Adrenal gland (tissue), 12 donors: ENCODE data around the gene HSPA12A. TPM values are rescaled to one million over a fixed set of nuclear protein-coding genes. Genes with fewer than 3 reads are reported as not detected.

Experiments used
- DNase-seq, 7 donors: peaks; one replicate each; pipeline ENCODE4 v3.0.0-alpha.2; 2019 to 2020
- H3K27ac ChIP-seq, 5 donors: fragments of 200-600 bp; sonication (generic) in 4 of 5; 1 replicate in 3 of 5; 2 replicates in 2 of 5; pipeline versions ENCODE4 v1.5.1 to v1.8.0; 2016 to 2020; ENCODE audit warnings: mild to moderate bottlenecking in 1 of 5
- H3K27me3 ChIP-seq: fragments of 200-600 bp; 2 replicates; pipeline ENCODE4 v1.8.0; 2021
- H3K36me3 ChIP-seq, 2 donors: fragments of 200-600 bp; replicated peaks in 1 of 2; 1 replicate in 1 of 2; 2 replicates in 1 of 2; pipeline versions ENCODE4 v1.5.1 to v1.8.0; 2018 to 2022
- H3K4me1 ChIP-seq, 2 donors: fragments of 200-600 bp; replicated peaks in 1 of 2; 1 replicate in 1 of 2; 2 replicates in 1 of 2; pipeline versions ENCODE4 v1.5.1 to v1.8.0; 2018 to 2021
- H3K4me3 ChIP-seq, 4 donors: fragments of 200-600 bp; sonication (generic) in 3 of 4; one replicate each; pipeline ENCODE4 v1.5.1; 2016 to 2018
- H3K9me3 ChIP-seq, 3 donors: fragments of 200-600 bp; sonication (generic) in 1 of 3; replicated peaks in 1 of 3; 1 replicate in 2 of 3; 2 replicates in 1 of 3; pipeline versions ENCODE4 v1.5.1 to v1.8.0; 2016 to 2021
- CTCF ChIP-seq, 6 experiments: fragments of 450-650 bp in 4 of 6; fragments of 200-600 bp in 2 of 6; sonication (generic) in 1 of 6; IDR thresholded peaks; 1 replicate in 5 of 6; 2 replicates in 1 of 6; pipeline versions ENCODE4 v1.5.1 to v1.8.0; 2016 to 2021; ENCODE audit warnings: antibody characterized with exemption in 6 of 6, mild to moderate bottlenecking in 2 of 6, moderate library complexity in 1 of 6
- POLR2A ChIP-seq, 2 donors: fragments of 450-650 bp; IDR thresholded peaks; one replicate each; pipeline ENCODE4 v1.6.1; 2017; ENCODE audit warnings: antibody characterized with exemption in 2 of 2, mild to moderate bottlenecking in 2 of 2, moderate library complexity in 1 of 2
- WGBS, 4 donors: extraction: QIAGEN DNeasy Blood & Tissue Kit in 2 of 4; methylation state at CpG; one replicate each; pipeline versions ENCODE4 v1.1.5 to v1.1.7; 2013 to 2017; 5-methylcytosine and 5-hydroxymethylcytosine counted together
- intact Hi-C, 2 donors: fragments of 100-400 bp; cut with DNase I; formaldehyde crosslinking; loops; one replicate each; pipeline versions ENCODE4 v1.14.1 to v1.15.0; 2022 to 2023
- polyA plus RNA-seq, 3 donors: library from polyadenylated mRNA; stranded (reverse); fragments of 200-250 nt in 2 of 3; fragments of 350-450 nt in 1 of 3; fragmentation: Illumina TruSeq in 1 of 3; extraction: RNeasy Lipid Tissue Mini Kit (QIAGEN cat#74804) in 1 of 3; gene quantifications; one replicate each; pipeline ENCODE4 v1.2.3, GENCODE V29; 2013 to 2014
- total RNA-seq, 9 donors: library from RNA; depleted of rRNA in 4 of 9; stranded (reverse); fragments of >200 nt in 4 of 9; fragments of 120-200 nt in 1 of 9; fragmentation: NEBNext Ultra II Directional in 1 of 9; extraction: Animal tissue kit (Norgen Biotek cat#: 25700) in 1 of 9; gene quantifications; one replicate each; pipeline versions ENCODE4 v1.1.0 to v1.2.4, GENCODE V29; 2013 to 2023
- donor health status: healthy with polysubstance abuse.
- donor health status: Bipolar disorder and iron deficiency.
- donor health status: DM: yes; HTN: yes; CAD: no.
- donor health status: DM: no; HTN: no; CAD: no.
- donor health status: DM: no; HTN: no; CAD: no.
- donor health status: DM: yes; HTN: yes; CAD: no.

The HSPA12A gene
- total and polyA plus RNA-seq, 12 donors = 20.1 to 61.3 (median 46.3) TPM

GRCh38 chr10:116672891-116673290 is 69.5 kb downstream of the HSPA12A start:
- DNase-seq = no peak
- 96 to 98% (median 96%) methylated on average over 5 of the region's 5 CpGs for WGBS, 4 donors
- no peaks in the 10 kb centered on the region for H3K9me3 ChIP-seq
- H3K36me3 ChIP-seq = peaks cover 0 to 11% of the 10 kb centered on the region in 2 donors
- TF ChIP-seq CTCF (IDR thresholded peaks at IDR 0.05) = no peak
- H3K4me1 ChIP-seq = peaks cover 6 to 14% of the 10 kb centered on the region in 2 donors
- H3K27ac ChIP-seq = no peak overlapping the region
- intact Hi-C loops = no loop called here
- no peaks in the 10 kb centered on the region for H3K27me3 ChIP-seq
- H3K4me3 ChIP-seq = no peak overlapping the region

- H3K36me3 ChIP-seq = peaks cover 0 to 8% of the 10 kb centered on the region in 2 donors
- intact Hi-C loops = no loop called here
- WGBS, 4 donors = 56 to 67% (median 61%) methylated on average over 5 of the region's 5 CpGs
- no peaks in the 10 kb centered on the region for H3K27me3 ChIP-seq
- H3K9me3 ChIP-seq = no peaks in the 10 kb centered on the region
- H3K4me3 ChIP-seq = no peak overlapping the region
- TF ChIP-seq CTCF (IDR thresholded peaks at IDR 0.05) (no peak), POLR2A (IDR thresholded peaks at IDR 0.05) (no peak)
- DNase-seq = no peak
- peaks cover 6 to 14% of the 10 kb centered on the region in 2 donors for H3K4me1 ChIP-seq
- H3K27ac ChIP-seq = peak overlapping the region in 1 of 5 donors; percentile 38
Measured at GRCh38 chr10:116671274-116671926, 71.0 kb downstream of the HSPA12A start.

GRCh38 chr10:116670706-116671105 is 71.7 kb downstream of the HSPA12A start:
- intact Hi-C loops = no loop called here
- Histone ChIP-seq H3K4me1 (peaks cover 6 to 21% of the 10 kb centered on the region in 2 donors), H3K4me3 (no peak overlapping the region), H3K27me3 (no peaks in the 10 kb centered on the region), H3K36me3 (peaks cover 0 to 8% of the 10 kb centered on the region in 2 donors), H3K9me3 (no peaks in the 10 kb centered on the region), H3K27ac (no peak overlapping the region)
- DNase-seq = no peak
- 86 to 90% (median 87%) methylated on average over 5 to 6 of the region's 6 CpGs for WGBS, 4 donors
- no peak for TF ChIP-seq CTCF (IDR thresholded peaks at IDR 0.05)
- no peak for TF ChIP-seq POLR2A (IDR thresholded peaks at IDR 0.05)

GRCh38 chr10:116669832-116670644 is 72.3 kb downstream of the HSPA12A start:
- Histone ChIP-seq H3K9me3 (no peaks in the 10 kb centered on the region), H3K27ac (peak overlapping the region in 2 of 5 donors; percentile 5 to 13), H3K27me3 (no peaks in the 10 kb centered on the region)

More at GRCh38 chr10:116669832-116670644, 72.3 kb downstream of the HSPA12A start:
- Histone ChIP-seq H3K4me3 (peak overlapping the region in 2 of 4 donors; percentile 19 to 52), H3K4me1 (peaks cover 6 to 26% of the 10 kb centered on the region in 2 donors), H3K36me3 (peaks cover 0 to 5% of the 10 kb centered on the region in 2 donors)
- intact Hi-C loops = no loop called here
- peak in 1 of 7 donors; percentile 38 for DNase-seq
- 17 to 51% (median 23%) methylated on average over 11 to 41 of the region's 41 CpGs for WGBS, 4 donors
- no peak for TF ChIP-seq POLR2A (IDR thresholded peaks at IDR 0.05)
- TF ChIP-seq CTCF (IDR thresholded peaks at IDR 0.05) = no peak
